Mesenchymal stem cell (in vitro differentiated cells and primary cell): Measurements from ENCODE around the gene CEP72.
"Not testable (repeated sequence)": the region's sequence is repeated elsewhere in the genome, so short reads cannot be mapped to it uniquely, and the experiment has no call there.

ENCODE experiments used
- DNase-seq: peaks from one replicate; pipeline ENCODE4 v3.0.0-alpha.2; 2013
- H2AFZ ChIP-seq: one replicate; pipeline ENCODE4 v1.6.1; 2013; ENCODE audit warnings: low read depth, mild to moderate bottlenecking, control low read depth, inconsistent platforms, low read length, moderate library complexity
- H2AK5ac ChIP-seq: 2 replicates; pipeline ENCODE4 v1.6.1; 2013; ENCODE audit warnings: low read length, moderate library complexity, mild to moderate bottlenecking, inconsistent platforms; ENCODE audit not compliant: severe bottlenecking
- H2BK120ac ChIP-seq: one replicate; pipeline ENCODE4 v1.6.1; 2013; ENCODE audit warnings: low read depth, mild to moderate bottlenecking, inconsistent platforms, low read length, moderate library complexity
- H2BK12ac ChIP-seq, 2 experiments: one replicate each; pipeline ENCODE4 v1.6.1; 2013; ENCODE audit warnings: inconsistent platforms in 2 of 2, low read length in 2 of 2, mild to moderate bottlenecking in 2 of 2, moderate library complexity in 2 of 2, control low read depth in 1 of 2
- H2BK15ac ChIP-seq: one replicate; pipeline ENCODE4 v1.6.1; 2013; ENCODE audit warnings: mild to moderate bottlenecking, low read depth, inconsistent platforms; ENCODE audit not compliant: poor library complexity, severe bottlenecking
- H2BK5ac ChIP-seq: 2 replicates; pipeline ENCODE4 v1.6.1; 2013; ENCODE audit warnings: low read depth, mild to moderate bottlenecking, low read length, control low read depth, inconsistent platforms; ENCODE audit not compliant: poor library complexity, severe bottlenecking
- H3K14ac ChIP-seq, 2 experiments: one replicate each; pipeline ENCODE4 v1.6.1; 2013; ENCODE audit warnings: inconsistent platforms in 2 of 2, low read length in 2 of 2, control low read depth in 1 of 2, mild to moderate bottlenecking in 1 of 2, moderate library complexity in 1 of 2
- H3K18ac ChIP-seq, 2 experiments: one replicate each; pipeline ENCODE4 v1.6.1; 2013; ENCODE audit warnings: inconsistent platforms in 2 of 2, low read length in 2 of 2, control low read depth in 1 of 2, low read depth in 1 of 2, mild to moderate bottlenecking in 1 of 2
- H3K23ac ChIP-seq, 2 experiments: one replicate each; pipeline ENCODE4 v1.6.1; 2013; ENCODE audit warnings: inconsistent platforms in 2 of 2, low read length in 2 of 2, mild to moderate bottlenecking in 2 of 2, moderate library complexity in 2 of 2, control low read depth in 1 of 2
- H3K27ac ChIP-seq: 2 replicates; pipeline ENCODE4 v1.5.1; 2013; ENCODE audit warnings: mild to moderate bottlenecking, moderate library complexity, low read length, control low read depth, inconsistent platforms; ENCODE audit not compliant: poor library complexity, severe bottlenecking
- H3K27me3 ChIP-seq, 2 experiments: 2 replicates each; pipeline versions ENCODE4 v1.6.1 to v1.7.0; 2013; ENCODE audit warnings: low read length in 2 of 2, mild to moderate bottlenecking in 2 of 2, moderate library complexity in 2 of 2, control low read depth in 1 of 2, inconsistent platforms in 1 of 2; ENCODE audit not compliant: control insufficient read depth in 1 of 2, insufficient read depth in 1 of 2
- H3K36me3 ChIP-seq, 2 experiments: 2 replicates each; pipeline versions ENCODE4 v1.6.1 to v1.7.0; 2013; ENCODE audit warnings: low read length in 2 of 2, control low read depth in 1 of 2, inconsistent platforms in 1 of 2, low read depth in 1 of 2, mild to moderate bottlenecking in 1 of 2; ENCODE audit not compliant: insufficient read depth in 2 of 2, control insufficient read depth in 1 of 2
- H3K4ac ChIP-seq, 2 experiments: one replicate each; pipeline ENCODE4 v1.6.1; 2013; ENCODE audit warnings: inconsistent platforms in 2 of 2, low read length in 2 of 2, mild to moderate bottlenecking in 2 of 2, moderate library complexity in 2 of 2, control low read depth in 1 of 2, low read depth in 1 of 2
- H3K4me1 ChIP-seq: 2 replicates; pipeline ENCODE4 v1.6.1; 2013; ENCODE audit warnings: low read depth, low read length, control low read depth; ENCODE audit not compliant: control insufficient read depth, insufficient read depth
- H3K4me2 ChIP-seq: 2 replicates; pipeline ENCODE4 v1.6.1; 2013; ENCODE audit warnings: low read length, mild to moderate bottlenecking, inconsistent platforms; ENCODE audit not compliant: poor library complexity, severe bottlenecking
- H3K4me3 ChIP-seq, 2 experiments: 2 replicates each; pipeline versions ENCODE4 v1.5.1 to v1.7.0; 2013; ENCODE audit warnings: low read length in 2 of 2, mild to moderate bottlenecking in 2 of 2, control low read depth in 1 of 2, low read depth in 1 of 2; ENCODE audit not compliant: insufficient read depth in 1 of 2
- H3K79me1 ChIP-seq: replicated peaks from 2 replicates; pipeline ENCODE4 v1.6.1; 2013; ENCODE audit warnings: mild to moderate bottlenecking, control low read depth, low read length, inconsistent platforms; ENCODE audit not compliant: poor library complexity, severe bottlenecking
- H3K9ac ChIP-seq: 2 replicates; pipeline ENCODE4 v1.7.0; 2013; ENCODE audit warnings: mild to moderate bottlenecking, low read length, moderate library complexity
- H3K9me3 ChIP-seq: 2 replicates; pipeline ENCODE4 v1.7.0; 2013; ENCODE audit warnings: mild to moderate bottlenecking, low read length; ENCODE audit not compliant: control insufficient read depth
- H4K8ac ChIP-seq: one replicate; pipeline ENCODE4 v1.6.1; 2013; ENCODE audit warnings: inconsistent platforms, mild to moderate bottlenecking, low read length, moderate library complexity
- H4K91ac ChIP-seq: one replicate; pipeline ENCODE4 v1.6.1; 2013; ENCODE audit warnings: mild to moderate bottlenecking, low read length, inconsistent platforms
- WGBS: methylation state at CpG from one replicate; pipeline ENCODE4 v1.1.7; 2013; ENCODE audit warnings: mixed read lengths; 5-methylcytosine and 5-hydroxymethylcytosine counted together

The CEP72 gene

DNA sequence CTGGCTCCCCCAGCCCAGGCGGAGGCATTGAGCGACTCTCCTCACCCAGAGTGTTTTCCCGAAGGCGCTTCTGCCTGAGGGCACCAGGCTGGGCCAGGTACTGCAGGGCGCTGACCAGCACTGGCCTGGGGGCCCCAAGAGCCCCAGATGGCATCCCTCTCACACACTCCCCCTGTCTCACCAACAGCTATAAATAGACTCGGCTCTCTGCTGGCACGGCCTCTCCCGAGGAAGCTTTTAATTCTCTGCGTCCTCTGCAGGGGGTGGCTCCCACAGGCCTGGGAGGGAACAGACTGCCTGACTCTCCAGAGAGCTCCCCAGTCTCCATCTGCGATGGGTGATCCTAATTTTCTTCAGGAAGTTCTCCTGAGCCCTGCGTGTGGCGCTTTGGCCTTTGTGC, 78.2 kb downstream of the CEP72 start:
- not testable (repeated sequence) for H3K9ac ChIP-seq, H3K27ac ChIP-seq, H2AFZ ChIP-seq, H3K23ac ChIP-seq, H3K9me3 ChIP-seq, H3K4me3 ChIP-seq, H4K91ac ChIP-seq, H3K79me1 ChIP-seq, H4K8ac ChIP-seq, DNase-seq, H2BK5ac ChIP-seq, H2BK12ac ChIP-seq, H3K36me3 ChIP-seq, H3K14ac ChIP-seq, H2BK15ac ChIP-seq, H2AK5ac ChIP-seq, H3K4ac ChIP-seq, H3K4me1 ChIP-seq, H3K18ac ChIP-seq, H2BK120ac ChIP-seq, H3K27me3 ChIP-seq, H3K4me2 ChIP-seq
- WGBS: no CpG with 5 or more reads among the region's 12 CpGs

GRCh38 chr5:691049-691448, 78.9 kb downstream of the CEP72 start:
- not testable (repeated sequence) for H2BK120ac ChIP-seq, H3K79me1 ChIP-seq, H4K91ac ChIP-seq, H3K27me3 ChIP-seq, H2BK5ac ChIP-seq, H3K23ac ChIP-seq, DNase-seq, H3K4ac ChIP-seq, H2BK12ac ChIP-seq, H2BK15ac ChIP-seq, H3K4me3 ChIP-seq, H3K18ac ChIP-seq, H3K4me2 ChIP-seq, H2AK5ac ChIP-seq, H3K4me1 ChIP-seq, H3K14ac ChIP-seq, H3K36me3 ChIP-seq, H3K9ac ChIP-seq, H3K27ac ChIP-seq, H2AFZ ChIP-seq, H3K9me3 ChIP-seq, H4K8ac ChIP-seq
- no CpG with 5 or more reads among the region's 23 CpGs for WGBS

- H2AK5ac ChIP-seq: no peak overlapping the region
- no peak overlapping the region for H3K9ac ChIP-seq
- peaks cover 0 to 2% of the 10 kb centered on the region in 2 experiments for H3K27me3 ChIP-seq
- no peak overlapping the region for H2AFZ ChIP-seq
- no peak overlapping the region for H2BK5ac ChIP-seq
- no peaks in the 10 kb centered on the region for H3K79me1 ChIP-seq
- H3K36me3 ChIP-seq: no peaks in the 10 kb centered on the region
- H4K8ac ChIP-seq: no peak overlapping the region
- no peak for DNase-seq
- H3K18ac ChIP-seq: no peak overlapping the region
- no peak overlapping the region for H2BK15ac ChIP-seq
- H3K14ac ChIP-seq: no peak overlapping the region
- H3K27ac ChIP-seq: no peak overlapping the region
- H4K91ac ChIP-seq: no peak overlapping the region
- no peak overlapping the region for H3K4me3 ChIP-seq
- H2BK12ac ChIP-seq: no peak overlapping the region
- no peaks in the 10 kb centered on the region for H3K9me3 ChIP-seq
- H3K4me2 ChIP-seq: no peak overlapping the region
- H3K23ac ChIP-seq: no peak overlapping the region
- WGBS: 100% methylated on average over 1 of the region's 2 CpGs
- H2BK120ac ChIP-seq: no peak overlapping the region
- H3K4ac ChIP-seq: no peak overlapping the region
- H3K4me1 ChIP-seq: peaks cover 6% of the 10 kb centered on the region
These were observed 79.8 kb downstream of the CEP72 start for GRCh38 chr5:691817-692528.

DNA sequence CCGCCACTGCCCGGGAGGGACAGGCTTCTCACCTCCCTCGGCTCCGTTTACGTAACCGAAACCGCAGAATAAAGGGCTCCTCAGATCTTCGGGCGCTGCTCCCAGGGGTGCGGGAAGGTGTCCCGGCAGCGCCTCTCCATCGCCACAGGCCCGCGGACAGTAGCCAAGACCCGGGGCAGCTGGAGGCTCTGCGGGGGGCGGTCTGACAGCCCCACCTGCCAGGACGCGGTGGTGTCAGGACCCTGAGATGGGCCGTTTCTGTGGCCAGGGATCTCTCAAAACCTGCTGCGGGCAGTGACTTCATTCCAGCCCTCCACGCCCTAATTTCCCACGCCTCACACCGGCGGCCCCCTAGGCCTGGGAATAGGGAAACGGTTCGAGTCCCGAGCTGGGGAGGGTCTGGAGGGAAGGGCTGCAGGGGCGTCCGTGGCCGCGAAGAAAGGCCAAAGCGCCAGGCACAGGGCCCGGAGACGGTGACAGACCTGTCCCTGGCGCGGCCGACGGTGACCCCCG, 80.4 kb downstream of the CEP72 start:
- H3K9me3 ChIP-seq, DNase-seq, H3K27ac ChIP-seq, H3K23ac ChIP-seq, H3K18ac ChIP-seq, H2BK120ac ChIP-seq, H3K14ac ChIP-seq, H3K79me1 ChIP-seq, H4K91ac ChIP-seq, H3K27me3 ChIP-seq, H3K36me3 ChIP-seq, H3K4me3 ChIP-seq, H3K4ac ChIP-seq, H2BK15ac ChIP-seq, H2AFZ ChIP-seq, H2BK5ac ChIP-seq, H2BK12ac ChIP-seq, H3K9ac ChIP-seq, H3K4me1 ChIP-seq, H2AK5ac ChIP-seq, H4K8ac ChIP-seq: not testable (repeated sequence)
- H3K4me2 ChIP-seq: peak overlapping the region; percentile 10
- 10% methylated on average over 16 of the region's 41 CpGs for WGBS
